T-helper 22 cell (primary cell): ENCODE measurements around the gene DGCR2.

Source experiments
- DNase-seq: peaks from one replicate; pipeline ENCODE4 v3.0.0-alpha.2; 2020; ENCODE audit warnings: low read depth

The DGCR2 gene

GRCh38 chr22:19126309-19127273, 4.4 kb upstream of the DGCR2 start:
- DNase-seq, result no peak

GRCh38 chr22:19125474-19126308, 3.5 kb upstream of the DGCR2 start:
- DNase-seq, result no peak

GRCh38 chr22:19125011-19125410, 2.8 kb upstream of the DGCR2 start:
- DNase-seq, result no peak

- DNase-seq, result no peak
These were observed 2.2 kb upstream of the DGCR2 start for GRCh38 chr22:19124377-19124776.

GRCh38 chr22:19123936-19124335, 1.7 kb upstream of the DGCR2 start:
- no peak for DNase-seq

GRCh38 chr22:19122752-19123492, 710 bp upstream of the DGCR2 start:
- no peak for DNase-seq

- DNase-seq, result peak; percentile 38
These were observed 525 bp downstream of the DGCR2 start for GRCh38 chr22:19121631-19122142.

GRCh38 chr22:19120829-19121630, 1.2 kb downstream of the DGCR2 start:
- DNase-seq, result no peak

GRCh38 chr22:19119949-19120348, 2.3 kb downstream of the DGCR2 start:
- DNase-seq, result no peak

- DNase-seq, result no peak
These were observed 3.8 kb downstream of the DGCR2 start for GRCh38 chr22:19118329-19118880.

GRCh38 chr22:19117111-19117512, 5.1 kb downstream of the DGCR2 start:
- DNase-seq, result no peak

GRCh38 chr22:19115628-19116027, 6.6 kb downstream of the DGCR2 start:
- no peak for DNase-seq

GRCh38 chr22:19114984-19115552, 7.1 kb downstream of the DGCR2 start:
- DNase-seq, result no peak

- no peak for DNase-seq
These were observed 8.8 kb downstream of the DGCR2 start for GRCh38 chr22:19113429-19113828.

GRCh38 chr22:19111584-19111983, 10.6 kb downstream of the DGCR2 start:
- DNase-seq, result no peak

GRCh38 chr22:19111140-19111539, 11.1 kb downstream of the DGCR2 start:
- no peak for DNase-seq

- DNase-seq, result no peak
These were observed 11.6 kb downstream of the DGCR2 start for GRCh38 chr22:19110646-19111045.

- no peak for DNase-seq
These were observed 12.2 kb downstream of the DGCR2 start for GRCh38 chr22:19110064-19110458.

- DNase-seq, result peak; percentile 40
These were observed 12.8 kb downstream of the DGCR2 start for GRCh38 chr22:19109198-19110063.
